Measurements from ENCODE around the gene METTL24.
A peak's percentile ranks its signal among the peaks of the same experiment; 100 is the strongest.
"Not testable (repeated sequence)": the region's sequence is repeated elsewhere in the genome, so short reads cannot be mapped to it uniquely, and the experiment has no call there.

The METTL24 gene

DNA sequence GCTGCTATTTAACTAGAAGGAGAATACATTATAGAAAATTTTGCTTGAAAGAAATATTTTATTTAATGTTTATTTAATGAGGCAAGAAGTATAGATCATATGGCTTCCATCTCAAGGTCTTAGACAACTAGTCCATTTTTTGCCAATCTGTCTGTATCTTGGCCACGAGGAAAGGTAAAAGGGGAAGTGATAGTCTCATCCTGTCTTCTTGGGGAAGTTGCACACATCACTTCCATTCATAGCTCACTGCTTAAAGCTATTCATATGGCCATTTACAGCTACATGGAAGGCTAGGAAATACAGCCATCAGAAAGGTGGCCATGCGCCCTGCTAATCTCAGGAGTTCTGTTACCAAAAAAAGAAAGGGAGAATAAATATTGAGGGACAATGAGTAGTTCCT, 50.8 kb downstream of the METTL24 start:
- DNase-seq = no peak

DNA sequence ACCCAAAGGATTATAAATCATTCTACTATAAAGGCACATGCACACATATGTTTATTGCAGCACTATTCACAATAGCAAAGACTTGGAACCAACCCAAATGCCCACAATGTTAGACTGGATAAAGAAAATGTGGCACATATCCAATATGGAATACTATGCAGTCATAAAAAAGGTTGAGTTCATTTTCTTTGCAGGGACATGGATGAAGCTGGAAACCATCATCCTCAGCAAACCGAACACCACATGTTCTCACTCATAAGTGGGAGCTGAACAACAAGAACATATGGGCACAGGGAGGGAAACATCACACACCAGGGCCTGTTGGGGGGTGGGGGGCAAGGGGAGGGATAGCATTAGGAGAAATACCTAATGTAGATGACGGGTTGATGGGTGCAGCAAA, 52.3 kb downstream of the METTL24 start:
- not testable (repeated sequence) for DNase-seq

DNA sequence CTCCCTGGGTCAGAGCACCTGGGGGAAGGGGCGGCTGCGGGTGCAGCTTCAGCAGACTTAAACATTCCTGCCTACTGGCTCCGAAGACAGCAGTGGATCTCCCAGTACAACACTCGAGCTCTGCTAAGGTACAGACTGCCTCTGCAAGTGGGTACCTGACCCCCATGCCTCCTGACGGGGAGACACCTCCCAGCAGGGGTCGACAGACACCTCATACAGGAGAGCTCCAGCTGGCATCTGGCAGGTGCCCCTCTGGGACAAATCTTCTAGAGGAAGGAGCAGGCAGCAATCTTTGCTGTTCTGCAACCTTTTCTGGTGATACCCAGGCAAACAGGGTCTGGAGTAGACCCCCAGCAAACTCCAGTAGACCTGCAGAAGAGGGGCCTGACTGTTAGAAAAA, 54.5 kb downstream of the METTL24 start:
- not testable (repeated sequence) for DNase-seq

DNA sequence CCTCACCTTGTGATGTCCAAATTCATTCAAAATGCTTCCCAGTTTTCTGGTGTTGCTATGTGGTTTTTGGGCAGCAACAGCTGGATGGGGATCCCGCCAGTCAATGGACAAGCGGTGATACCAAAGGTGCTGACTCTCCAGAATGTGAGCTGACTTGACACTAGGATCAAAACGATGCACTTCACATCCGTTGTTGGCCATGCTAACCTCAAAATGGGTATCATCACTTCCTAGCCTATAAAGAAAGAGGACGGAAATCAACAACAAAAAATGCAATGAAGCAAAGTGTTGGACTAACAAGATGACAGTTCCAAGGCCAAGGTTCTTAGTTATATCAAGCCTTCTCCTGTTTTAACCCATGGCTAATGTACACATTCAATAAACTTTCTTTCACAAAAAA, 59.2 kb downstream of the METTL24 start:
- DNase-seq = no peak

DNA sequence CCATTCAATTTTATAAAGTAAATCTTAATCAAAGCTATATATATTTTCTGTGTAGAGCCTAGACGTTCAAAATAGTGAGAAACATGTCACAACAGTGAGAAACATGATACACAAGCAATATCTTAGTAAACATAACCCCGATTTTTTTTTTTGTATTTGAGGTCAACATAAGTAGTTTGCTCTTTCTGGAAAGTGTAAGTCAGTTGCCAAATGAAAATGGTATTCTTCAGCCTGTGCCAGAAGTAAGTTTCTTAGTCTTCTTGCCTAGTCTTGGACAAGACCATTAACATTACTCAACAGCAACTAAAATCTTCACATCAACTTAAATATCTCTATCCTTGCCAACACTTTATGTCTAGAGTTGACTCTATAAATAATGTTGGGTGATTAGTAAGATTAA, 59.7 kb downstream of the METTL24 start:
- no peak for DNase-seq

DNA sequence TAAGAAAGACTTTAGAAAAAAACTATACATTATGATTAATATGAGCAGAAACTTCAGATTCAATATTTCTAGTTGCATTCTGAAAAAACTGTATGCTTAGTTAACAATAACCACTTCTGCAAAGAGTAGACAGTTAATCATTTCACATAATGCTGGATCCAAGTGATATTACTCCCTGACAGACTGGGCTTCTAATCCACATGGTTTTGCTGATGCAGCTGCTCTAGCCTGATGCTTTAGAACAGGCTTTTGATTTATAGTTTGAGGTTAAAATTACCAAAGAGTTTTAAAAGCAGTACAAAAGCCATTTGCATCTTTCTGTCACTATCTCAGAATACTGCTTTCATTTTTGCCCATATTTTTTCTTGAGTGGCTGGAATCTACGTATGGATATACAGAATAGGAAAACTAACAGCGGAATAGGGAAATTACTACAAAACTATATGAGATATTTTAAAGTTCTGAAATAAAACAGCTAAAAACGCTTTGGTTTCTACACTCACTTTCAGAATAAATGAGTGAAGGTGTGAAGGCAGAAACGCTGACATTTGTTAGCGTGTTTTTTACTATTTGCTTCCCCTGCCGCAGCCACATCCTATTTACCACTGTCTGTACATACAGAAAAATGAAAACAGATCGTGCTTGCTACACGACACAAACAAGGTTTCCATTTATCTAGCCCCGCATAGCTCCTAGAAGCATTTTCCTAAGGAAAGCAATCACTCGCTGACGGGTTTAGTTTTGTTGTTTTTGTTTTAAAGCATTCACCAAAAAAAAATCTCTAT, 61.7 kb downstream of the METTL24 start:
- no peak for DNase-seq

DNA sequence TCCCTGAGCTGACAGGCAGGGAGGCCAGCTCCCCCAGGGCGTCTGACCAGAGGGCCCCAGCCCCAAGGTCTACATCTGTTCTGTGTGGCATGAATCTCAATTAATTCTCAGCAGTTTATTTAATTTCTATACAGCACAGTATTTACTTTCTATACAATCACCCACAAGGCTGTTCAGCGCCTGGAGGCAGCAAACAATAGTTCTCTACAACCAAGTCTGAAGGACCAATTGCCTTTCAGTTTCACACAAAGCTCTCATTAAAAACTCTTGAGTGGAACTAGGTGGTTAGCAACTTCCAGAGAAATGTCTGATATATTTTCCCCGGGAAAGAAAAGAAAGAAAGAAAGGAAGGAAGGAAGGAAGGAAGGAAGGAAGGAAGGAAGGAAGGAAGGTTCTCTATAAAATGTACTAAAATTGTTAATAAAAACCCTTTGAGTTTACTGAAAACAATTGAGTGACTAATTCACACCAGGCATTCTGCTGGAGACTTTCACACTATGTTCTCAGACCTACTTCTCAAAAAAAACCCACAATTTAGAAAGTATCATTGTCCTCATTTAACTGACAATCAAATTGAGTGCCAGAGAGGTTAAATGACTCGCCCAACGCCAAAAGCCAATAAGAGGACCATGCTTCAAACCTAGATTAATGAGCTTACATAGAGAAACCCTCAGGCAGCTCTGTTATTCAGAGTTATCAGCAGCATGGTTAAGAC, 62.5 kb downstream of the METTL24 start:
- DNase-seq = no peak

DNA sequence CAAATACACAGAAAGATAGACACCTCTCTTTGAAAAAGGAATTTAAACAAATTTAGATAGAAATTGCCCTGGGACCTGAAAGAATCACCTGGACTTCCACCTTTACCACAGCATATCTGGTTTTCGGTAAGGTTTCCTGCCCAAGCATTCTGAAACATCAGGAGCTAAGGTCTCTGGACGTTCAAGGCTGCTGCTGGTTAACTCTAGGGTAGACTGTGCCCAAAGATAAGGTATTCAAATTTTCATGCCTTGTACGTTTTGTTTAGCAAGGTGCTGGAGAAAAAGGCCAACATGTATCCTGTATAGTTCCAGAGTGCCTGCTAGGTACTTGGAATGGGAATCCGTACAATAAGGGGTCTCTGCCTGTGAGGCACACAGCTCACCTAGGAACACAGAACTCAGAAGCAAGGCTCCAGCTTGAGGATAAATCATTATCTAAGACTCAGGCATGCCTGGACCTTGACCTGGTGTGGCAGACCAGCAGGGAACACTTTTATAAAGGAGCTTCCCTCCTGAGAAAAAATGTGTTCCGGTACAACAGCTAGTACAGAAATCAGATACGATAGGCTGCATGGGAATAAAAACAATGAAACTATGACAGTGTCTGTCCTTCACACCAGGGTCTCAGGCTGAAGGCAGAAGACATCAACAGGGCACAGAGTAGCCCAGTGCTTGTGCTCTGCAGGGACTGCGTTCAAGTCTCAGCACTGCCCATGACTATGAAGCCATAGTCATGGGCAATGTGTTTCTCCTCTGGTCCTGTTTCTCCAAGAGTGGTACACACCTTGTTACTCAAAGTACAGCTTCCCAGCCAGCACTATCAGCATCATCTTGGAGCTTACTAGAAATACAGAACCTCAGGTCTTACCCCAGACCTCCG, 70.4 kb downstream of the METTL24 start:
- no peak for DNase-seq

DNA sequence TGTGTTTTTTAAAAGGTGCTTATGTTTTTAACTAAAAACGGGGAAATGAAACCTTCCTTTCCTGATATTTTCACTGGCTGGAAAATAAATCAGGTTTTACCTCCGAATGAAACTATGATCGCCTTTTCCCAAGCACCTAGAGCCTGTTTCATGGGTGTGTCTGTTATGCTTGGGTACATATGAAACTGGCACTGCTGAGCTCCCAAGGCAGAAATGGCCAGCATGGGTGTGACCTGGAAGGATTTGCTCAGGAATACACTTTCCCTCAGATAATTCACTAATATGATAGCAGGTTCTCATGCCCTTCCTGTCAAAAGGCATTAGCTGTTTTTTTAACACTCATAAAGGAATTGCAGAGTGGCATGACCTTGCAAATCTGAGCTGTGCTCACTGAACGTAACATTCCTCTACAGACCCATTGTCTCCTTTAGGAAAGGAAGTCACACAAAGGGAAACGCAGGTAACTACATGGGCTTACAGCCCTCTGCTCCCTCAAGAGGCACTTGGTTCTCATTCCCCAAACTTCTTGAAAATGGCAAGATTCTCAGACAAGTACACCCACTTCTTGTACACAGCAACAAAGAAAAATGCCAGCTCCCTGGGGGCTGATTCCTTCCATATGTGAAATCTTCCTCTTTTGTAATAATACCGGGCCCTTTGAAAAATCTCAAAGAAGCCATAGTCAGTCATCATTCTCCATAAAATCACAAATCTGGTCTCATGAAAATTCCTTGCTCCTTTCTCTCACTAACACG, 72.7 kb downstream of the METTL24 start:
- DNase-seq = no peak

DNA sequence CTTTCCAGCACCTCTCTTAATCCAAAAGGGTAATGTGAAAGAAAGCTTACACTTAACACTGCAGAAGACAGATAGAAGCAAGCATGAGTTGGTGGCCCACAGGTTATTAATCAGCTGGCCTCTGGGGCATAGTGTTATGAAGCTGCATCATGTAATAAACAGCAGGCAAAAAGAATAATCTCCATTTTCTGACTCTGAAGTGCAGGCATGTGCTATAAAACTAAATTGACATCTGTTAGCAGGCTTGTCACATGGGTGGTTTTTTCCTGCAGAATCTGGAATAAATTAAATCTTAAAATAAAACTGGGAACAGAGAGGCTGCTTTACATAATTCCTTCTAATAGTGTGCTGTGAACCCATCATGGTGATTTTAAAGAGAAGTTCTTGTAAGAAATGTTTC, 73.3 kb downstream of the METTL24 start:
- DNase-seq = no peak

DNA sequence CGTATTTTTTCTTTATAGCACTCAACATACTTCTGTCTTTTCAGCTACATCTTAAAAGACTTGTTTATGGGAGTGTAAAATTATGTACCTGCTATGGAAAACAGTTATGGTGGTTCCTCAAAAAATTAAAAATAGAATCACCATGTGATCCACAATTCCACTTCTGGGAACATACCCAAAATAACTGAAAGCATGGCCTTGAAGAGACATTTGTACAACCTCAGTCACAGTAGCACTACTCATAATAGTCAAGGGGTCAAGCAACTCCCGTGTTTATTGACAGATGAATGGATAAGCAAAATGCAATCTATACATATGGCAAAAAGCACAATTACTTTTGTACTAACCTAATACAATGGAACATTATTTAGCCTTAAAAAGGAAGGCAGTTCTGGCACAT, 74.5 kb downstream of the METTL24 start:
- no peak for DNase-seq

DNA sequence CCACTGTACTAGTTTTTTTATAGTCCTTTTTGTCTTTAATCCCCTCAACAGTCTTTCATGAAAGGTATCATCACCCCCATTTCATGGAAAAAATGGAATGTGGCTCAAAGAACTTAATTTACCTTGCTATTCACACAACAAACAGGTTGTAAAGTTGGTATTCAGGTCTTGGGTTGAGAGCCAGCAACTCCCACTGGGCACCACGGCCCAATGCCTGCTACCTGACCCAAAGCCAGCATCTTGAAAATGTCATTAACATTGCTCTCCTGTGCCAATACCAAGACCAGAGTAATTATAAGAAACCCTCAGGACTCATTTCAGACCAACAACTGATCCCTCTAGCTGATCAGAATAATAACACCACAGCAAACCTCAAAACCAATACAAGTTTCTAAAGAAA, 75.7 kb downstream of the METTL24 start:
- no peak for DNase-seq

DNA sequence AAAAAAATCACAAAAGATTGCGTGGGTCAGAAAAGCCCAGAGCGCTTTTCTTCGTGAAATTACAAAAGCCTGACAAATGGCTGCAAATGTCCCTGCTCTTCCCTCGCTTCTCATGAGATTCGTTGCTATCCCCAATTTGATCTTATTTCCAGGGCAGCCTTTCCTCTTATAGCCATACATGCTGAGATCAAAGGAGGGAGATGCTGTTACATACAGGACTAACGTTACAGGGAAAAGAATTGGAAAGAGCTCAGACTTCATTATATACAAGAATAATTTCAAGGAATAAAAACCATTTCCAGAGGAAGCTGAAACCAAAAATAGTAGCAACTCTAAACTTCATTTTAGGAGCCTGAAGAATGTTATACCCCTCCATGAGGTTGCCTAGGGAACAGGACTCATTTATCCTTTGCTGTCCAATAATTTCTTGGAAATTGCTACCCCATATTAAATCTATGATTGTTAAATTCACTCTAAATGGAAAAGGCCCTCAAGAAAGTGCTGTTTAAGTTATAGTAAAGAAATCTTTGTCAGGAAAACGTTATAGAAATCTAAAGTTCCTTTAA, 81.0 kb downstream of the METTL24 start:
- no peak for DNase-seq

DNA sequence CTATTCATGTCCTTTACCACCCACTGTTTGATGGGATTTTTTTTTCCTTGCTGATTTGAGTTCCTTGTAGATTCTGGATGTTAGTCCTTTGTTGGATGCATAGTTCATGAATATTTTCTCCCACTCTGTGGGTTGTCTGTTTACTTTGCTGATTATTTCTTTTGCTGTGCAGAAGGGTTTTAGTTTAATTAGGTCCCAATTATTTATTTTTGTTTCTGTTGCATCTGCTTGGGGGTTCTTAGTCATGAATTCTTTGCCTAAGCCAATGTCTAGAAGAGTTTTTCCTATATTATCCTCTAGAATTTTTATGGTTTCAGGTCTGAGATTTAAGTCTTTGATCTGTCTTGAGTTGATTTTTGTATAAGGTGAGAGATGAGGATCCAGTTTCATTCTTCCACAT, 85.4 kb downstream of the METTL24 start:
- not testable (repeated sequence) for DNase-seq

DNA sequence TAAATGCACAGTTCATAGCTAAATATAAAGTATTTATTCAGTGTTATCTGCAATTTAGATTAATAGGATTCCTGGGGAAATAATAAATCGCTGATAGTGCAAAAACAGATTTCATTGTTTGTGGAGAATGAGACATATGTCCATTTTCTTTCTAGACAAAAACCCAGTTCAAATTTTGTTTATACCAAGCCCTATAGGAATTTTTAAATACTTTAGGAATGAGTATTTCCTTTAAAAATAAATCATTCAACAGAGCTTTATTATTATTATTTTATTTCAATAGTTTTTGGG, 86.5 kb downstream of the METTL24 start:
- DNase-seq = no peak

DNA sequence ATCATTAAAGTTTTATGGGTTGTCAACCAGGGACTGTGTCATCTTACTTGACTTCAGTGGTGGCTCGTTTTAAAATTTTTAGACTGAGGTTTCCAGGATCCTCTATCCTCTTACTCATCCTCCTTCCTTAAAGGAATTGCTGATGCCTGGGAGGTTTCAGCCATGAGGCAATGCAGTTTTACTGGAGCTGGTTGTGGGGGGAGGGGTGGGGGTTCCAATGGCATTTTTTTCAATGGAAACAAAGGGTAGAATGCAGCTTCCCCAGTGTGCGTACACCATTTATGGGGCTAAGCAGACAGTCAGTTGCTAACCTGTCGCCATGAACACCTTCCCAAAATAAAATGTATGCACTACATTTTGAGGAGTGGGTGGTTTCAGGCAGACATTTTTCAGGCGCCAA, 88.0 kb downstream of the METTL24 start:
- DNase-seq = no peak

DNA sequence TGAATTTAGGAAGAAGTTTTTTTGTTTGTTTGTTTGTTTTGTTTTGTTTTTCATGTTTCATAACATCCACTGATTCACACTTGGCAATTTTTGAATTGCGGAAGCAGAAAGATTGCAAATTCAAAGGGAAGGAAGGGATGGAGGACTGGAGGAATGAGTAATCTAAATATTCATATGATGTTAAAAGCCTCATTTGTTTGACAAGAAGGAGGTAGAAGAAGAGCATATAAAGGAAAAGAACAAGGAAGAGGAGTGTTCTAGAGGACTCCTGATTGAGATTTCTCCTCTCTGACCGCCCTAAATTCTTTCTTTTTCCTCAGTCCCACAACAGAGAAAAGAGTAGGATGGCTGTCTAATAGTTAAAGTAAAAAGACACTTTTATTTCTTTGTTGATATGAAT, 88.5 kb downstream of the METTL24 start:
- DNase-seq = no peak

DNA sequence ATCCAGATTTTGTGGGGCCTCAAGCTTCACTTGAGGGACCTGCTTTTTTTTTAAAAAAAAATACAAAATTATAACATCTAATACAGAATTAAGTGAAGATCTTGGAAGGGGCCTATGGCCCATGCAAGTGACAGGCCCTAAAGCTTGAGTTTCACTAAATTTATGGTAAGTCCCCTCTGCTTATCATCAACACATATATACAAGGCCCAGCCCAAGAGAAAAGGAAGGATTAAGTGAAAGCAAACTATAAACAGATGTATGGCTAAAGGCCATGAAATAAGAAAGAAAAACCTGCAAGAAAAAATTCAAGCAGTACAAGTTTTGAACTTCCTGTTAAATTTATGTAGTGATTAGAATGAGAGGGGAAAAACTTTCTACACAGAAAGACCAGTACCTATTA, 91.2 kb downstream of the METTL24 start:
- DNase-seq = no peak

DNA sequence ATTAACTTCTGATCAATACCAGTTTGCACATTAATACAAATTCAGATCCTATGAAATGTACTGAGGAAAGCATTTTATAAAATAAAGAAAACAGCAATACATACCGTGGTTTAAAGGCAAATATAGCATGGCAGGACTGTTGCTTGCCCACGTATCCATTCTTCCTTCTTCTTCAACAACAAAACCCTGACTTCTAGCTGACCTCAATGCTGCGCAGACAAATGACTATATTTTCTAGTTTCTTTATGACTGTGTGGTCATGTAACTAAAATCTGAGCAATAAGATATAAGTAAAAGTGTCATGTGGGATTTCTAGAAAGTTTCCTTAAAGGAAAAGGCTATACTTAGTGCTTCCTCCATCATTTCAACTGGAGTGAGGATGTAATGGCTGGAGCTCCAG, 92.9 kb downstream of the METTL24 start:
- DNase-seq = no peak

DNA sequence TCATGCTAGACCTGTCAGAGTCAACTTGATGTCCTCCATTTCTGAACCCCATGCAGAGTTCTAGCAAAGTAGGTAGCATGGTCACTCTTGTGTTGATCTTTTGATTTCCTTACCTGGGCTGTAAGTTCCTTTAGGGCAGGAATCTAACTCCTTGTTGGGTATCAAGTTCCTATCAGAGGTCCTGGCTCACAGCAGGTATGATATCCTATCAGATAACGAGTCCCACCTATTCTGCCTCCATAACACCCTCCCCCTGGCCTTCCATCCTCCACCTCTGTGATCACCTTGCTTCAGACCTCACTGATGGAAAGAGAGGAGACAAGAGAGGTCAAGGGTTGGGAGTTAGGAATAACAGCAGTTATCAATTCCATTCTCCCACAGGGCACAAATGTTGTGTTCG, 101.8 kb downstream of the METTL24 start:
- no peak for DNase-seq

DNA sequence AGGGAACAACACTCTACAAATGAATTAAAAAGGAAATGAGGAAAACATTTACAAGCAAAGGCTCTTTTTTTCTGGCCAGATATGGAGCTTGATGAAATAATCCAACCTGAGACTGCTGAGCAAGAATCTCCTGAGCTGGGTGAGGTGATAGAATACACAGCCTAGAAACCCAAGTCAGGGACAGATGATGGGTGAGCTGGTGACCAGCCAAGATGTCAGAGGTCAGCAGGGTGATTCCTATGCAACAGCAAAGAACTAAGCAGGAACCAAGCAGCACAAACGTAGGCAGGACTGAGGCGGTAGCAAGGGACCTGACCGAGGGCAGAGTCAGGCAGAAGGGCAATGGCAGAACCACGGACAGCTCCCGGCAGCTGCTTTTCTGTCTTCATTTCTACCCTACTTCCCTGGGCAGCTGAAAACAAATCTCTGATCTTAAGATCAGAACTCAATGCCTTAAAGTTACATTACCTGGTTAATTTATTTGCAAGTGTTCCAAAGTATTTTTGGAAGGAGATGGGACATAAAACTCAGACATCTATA, 102.9 kb downstream of the METTL24 start:
- peak in 1 of 2 donors; percentile 6 for DNase-seq

DNA sequence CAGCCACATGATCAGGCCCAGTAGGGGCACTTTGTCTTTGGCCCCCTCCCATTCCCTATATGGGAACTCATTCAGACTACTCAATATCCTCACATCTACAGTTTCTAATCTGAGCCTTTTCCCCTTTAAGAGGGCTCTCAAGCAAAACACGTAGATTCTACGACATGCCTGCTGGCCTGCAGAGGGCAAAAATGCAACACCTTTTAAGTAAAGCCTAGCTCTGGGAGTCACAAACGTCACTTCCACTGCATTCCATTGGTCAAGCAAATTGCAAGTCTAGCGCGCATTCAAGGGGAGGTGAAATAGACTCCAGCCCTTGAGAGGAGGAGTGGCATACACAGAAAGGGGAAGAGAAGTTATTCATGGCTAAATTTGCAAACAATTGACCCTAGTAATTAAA, 107.3 kb downstream of the METTL24 start:
- no peak for DNase-seq

All from stimulated activated CD4-positive, alpha-beta T cell treated with anti-CD3 and anti-CD28 coated beads, Interleukin-2, amount 100 ng/mL, for 48 hours (primary cell).